Endothelial cell of umbilical vein (primary cell): ENCODE measurements around the gene ID1. TPM values are rescaled to one million over a fixed set of nuclear protein-coding genes. Genes with fewer than 3 reads are reported as not detected.

Source experiments
- BruUV-seq: library from RNA; stranded (reverse); fragments of 400-500 nt; replicated peaks from 2 replicates; lab custom pipeline; 2021; lab: Mats Ljungman, UMichigan
- CTCF ChIA-PET: fragments of 300-600, 350-600 bp; sonication (Branson Sonifier 250); formaldehyde crosslinking; loops from one replicate; lab custom pipeline; 2021; ENCODE audit warnings: antibody characterized with exemption, inconsistent platforms; lab: Charles Lee
- POLR2A ChIA-PET: fragments of 300-600, 350-600 bp; sonication (Branson Sonifier 250); formaldehyde crosslinking; loops from one replicate; lab custom pipeline; 2021; ENCODE audit warnings: antibody characterized with exemption, inconsistent platforms; lab: Charles Lee
- DNase-seq: peaks from one replicate; pipeline ENCODE4 v3.0.0-alpha.2; 2011; ENCODE audit warnings: low read depth, low spot score
- FAIRE-seq: peaks from 2 replicates; lab custom pipeline; 2011; peaks lifted over from hg19 to GRCh38; lab: Jason Lieb, UNC
- H2AFZ ChIP-seq: 2 replicates; pipeline ENCODE4 v1.6.0; 2012; ENCODE audit warnings: low read depth, low read length, control low read depth, inconsistent platforms
- H3K27ac ChIP-seq: 2 replicates; pipeline ENCODE4 v1.5.1; 2011; ENCODE audit warnings: low read depth, mild to moderate bottlenecking, control low read depth, low read length, moderate library complexity; ENCODE audit not compliant: insufficient read depth
- H3K27me3 ChIP-seq, 2 experiments: 2 replicates each; pipeline versions ENCODE4 v1.6.0 to v1.6.1; 2011; ENCODE audit warnings: low read length in 2 of 2, mixed read lengths in 1 of 2; ENCODE audit not compliant: control insufficient read depth in 2 of 2, insufficient read depth in 2 of 2
- H3K36me3 ChIP-seq, 2 experiments: 2 replicates in 1 of 2; 3 replicates in 1 of 2; pipeline ENCODE4 v1.5.1; 2011; ENCODE audit warnings: low read length in 2 of 2, mild to moderate bottlenecking in 1 of 2, moderate library complexity in 1 of 2; ENCODE audit not compliant: control insufficient read depth in 2 of 2, insufficient read depth in 2 of 2; ENCODE audit errors: extremely low read depth in 1 of 2
- H3K4me1 ChIP-seq: 3 replicates; pipeline ENCODE4 v1.5.1; 2011; ENCODE audit warnings: mild to moderate bottlenecking, low read length; ENCODE audit not compliant: control insufficient read depth, insufficient read depth; ENCODE audit errors: extremely low read depth
- H3K4me2 ChIP-seq: 2 replicates; pipeline ENCODE4 v1.6.1; 2011; ENCODE audit warnings: low read length, control low read depth, mixed read lengths; ENCODE audit not compliant: insufficient read depth
- H3K4me3 ChIP-seq, 3 experiments: fragments of 200-600 bp in 1 of 3; sonication (generic), shearing (Covaris generic) in 1 of 3; replicated peaks in 1 of 3; 2 replicates each; pipeline ENCODE4 v1.5.1; 2011 to 2016; ENCODE audit warnings: control low read depth in 3 of 3, low read length in 3 of 3, mild to moderate bottlenecking in 2 of 3, inconsistent platforms in 1 of 3, low read depth in 1 of 3, moderate library complexity in 1 of 3; ENCODE audit not compliant: insufficient read depth in 1 of 3
- H3K79me2 ChIP-seq: 2 replicates; pipeline ENCODE4 v1.6.0; 2012; ENCODE audit warnings: low read length, inconsistent platforms; ENCODE audit not compliant: control insufficient read depth, insufficient read depth
- H3K9ac ChIP-seq: replicated peaks from 2 replicates; pipeline ENCODE3; 2011; ENCODE audit warnings: low read length, control low read depth; ENCODE audit not compliant: insufficient read depth; ENCODE audit errors: extremely low read depth
- H3K9me1 ChIP-seq: replicated peaks from 3 replicates; pipeline ENCODE4 v1.6.0; 2011; ENCODE audit warnings: mild to moderate bottlenecking, low read length; ENCODE audit not compliant: control insufficient read depth, insufficient read depth; ENCODE audit errors: extremely low read depth
- H3K9me3 ChIP-seq: replicated peaks from 2 replicates; pipeline ENCODE4 v1.5.1; 2012; ENCODE audit warnings: low read length, inconsistent platforms; ENCODE audit not compliant: control insufficient read depth, insufficient read depth
- H4K20me1 ChIP-seq: replicated peaks from 2 replicates; pipeline ENCODE3; 2011; ENCODE audit warnings: mild to moderate bottlenecking, low read length; ENCODE audit not compliant: control insufficient read depth, insufficient read depth; ENCODE audit errors: extremely low read depth
- CTCF ChIP-seq, 2 donors: IDR thresholded peaks; 1 replicate in 1 of 2; 2 replicates in 1 of 2; pipeline ENCODE4 v1.5.1; 2011; ENCODE audit warnings: low read length in 2 of 2, mild to moderate bottlenecking in 2 of 2, moderate library complexity in 2 of 2, control low read depth in 1 of 2, inconsistent platforms in 1 of 2, low read depth in 1 of 2; ENCODE audit not compliant: insufficient read depth in 1 of 2; ENCODE audit errors: extremely low read depth in 1 of 2
- GATA2 ChIP-seq: IDR thresholded peaks from 2 replicates; pipeline ENCODE4 v1.7.0; 2011; ENCODE audit warnings: low read depth, mild to moderate bottlenecking, moderate library complexity, mixed read lengths, low read length; ENCODE audit not compliant: insufficient read length, insufficient read depth
- JUN ChIP-seq: IDR thresholded peaks from 2 replicates; pipeline ENCODE4 v1.6.1; 2011; ENCODE audit warnings: borderline replicate concordance, low read depth; ENCODE audit not compliant: insufficient read length, insufficient read depth
- MAX ChIP-seq: IDR thresholded peaks from 2 replicates; pipeline ENCODE4 v1.6.1; 2011; ENCODE audit not compliant: insufficient read depth, insufficient read length
- MYC ChIP-seq: IDR thresholded peaks from one replicate; pipeline ENCODE4 v1.6.1; 2011; ENCODE audit warnings: mild to moderate bottlenecking, low read depth, low read length
- POLR2A ChIP-seq: IDR thresholded peaks from 2 replicates; pipeline ENCODE4 v1.6.1; 2012; ENCODE audit warnings: low read depth, mild to moderate bottlenecking, control low read depth, low read length
- POLR2AphosphoS5 ChIP-seq: IDR thresholded peaks from 2 replicates; pipeline ENCODE4 v1.6.1; 2012; ENCODE audit warnings: low read depth, mild to moderate bottlenecking, control low read depth, low read length, moderate library complexity; ENCODE audit not compliant: insufficient read depth
- dilution Hi-C: fragments of 300-500 bp; cut with MboI; formaldehyde crosslinking; loops from one replicate; pipeline ENCODE4 v1.15.0; 2019; ENCODE audit warnings: low sequenced_read_pairs; ENCODE audit not compliant: extremely low pct_ligation_motif_present
- intact Hi-C: fragments of 100-400 bp; cut with micrococcal nuclease; formaldehyde crosslinking; loops from one replicate; pipeline ENCODE4 v1.10.0; 2022
- polyA plus RNA-seq, 4 experiments: library from polyadenylated mRNA; depleted of rRNA in 3 of 4; stranded (reverse) in 3 of 4; unstranded in 1 of 4; fragments of >200 nt; gene quantifications; 2 replicates each; pipeline versions ENCODE4 v1.2.1 to v1.2.3, GENCODE V29; 2011 to 2012; ENCODE audit warnings: missing spikeins in 1 of 4
- total RNA-seq: library from RNA; stranded (reverse); gene quantifications from 2 replicates; pipeline ENCODE4 v1.2.3, GENCODE V29; 2021

Gene ID1
- total and polyA plus RNA-seq, 2 donors (not counting 3 experiments of a cell fraction or from before 2014, with no cell fraction given): 78.9 to 152 TPM

GRCh38 chr20:31577194-31577593, 27.9 kb upstream of the ID1 start:
- DNase-seq: no peak
- Histone ChIP-seq H3K36me3 (no peaks in the 10 kb centered on the region), H3K27ac (no peak overlapping the region), H3K9ac (no peak overlapping the region), H3K79me2 (no peaks in the 10 kb centered on the region), H4K20me1 (no peaks in the 10 kb centered on the region), H3K9me3 (no peaks in the 10 kb centered on the region), H2AFZ (no peak overlapping the region), H3K4me1 (peaks cover 14% of the 10 kb centered on the region), H3K4me3 (no peak overlapping the region), H3K27me3 (no peaks in the 10 kb centered on the region), H3K9me1 (no peaks in the 10 kb centered on the region), H3K4me2 (no peak overlapping the region)
- ChIA-PET POLR2A (interaction anchor here (0.6 to 0.7 kb wide), 2 partner anchors 11 to 28 kb away, joined by 4 to 7 read pairs; partner anchors contain the start of gene ID1), CTCF (interaction anchor here (0.9 to 30.9 kb wide), 5 partner anchors 9 to 57 kb away, joined by 4 to 1817 read pairs (median 6); partner anchors contain the start of gene ID1)
- FAIRE-seq: no peak
- BruUV-seq: no TSS peak
- no peak for TF ChIP-seq MYC
- no peak for TF ChIP-seq JUN
- no peak for TF ChIP-seq POLR2AphosphoS5
- no peak for TF ChIP-seq GATA2
- TF ChIP-seq POLR2A: no peak
- TF ChIP-seq MAX: no peak
- no peak for TF ChIP-seq CTCF (IDR thresholded peaks at IDR 0.05; ENCODE audit: extremely low read depth in 1 of 2, insufficient read depth in 1 of 2, low read depth in 1 of 2, low read length in 2 of 2)
- intact Hi-C loops (no loop called here), dilution Hi-C loops (no loop called here)
